GM21825 (cell line): ENCODE data around the gene AQP2.

ENCODE experiments used
- ATAC-seq: cut with Tn5 transposase; IDR thresholded peaks from one replicate; pipeline ENCODE4 v1.9.1; 2021; ENCODE audit warnings: mild to moderate bottlenecking, moderate library complexity; ENCODE audit not compliant: unreplicated experiment

The AQP2 gene

DNA sequence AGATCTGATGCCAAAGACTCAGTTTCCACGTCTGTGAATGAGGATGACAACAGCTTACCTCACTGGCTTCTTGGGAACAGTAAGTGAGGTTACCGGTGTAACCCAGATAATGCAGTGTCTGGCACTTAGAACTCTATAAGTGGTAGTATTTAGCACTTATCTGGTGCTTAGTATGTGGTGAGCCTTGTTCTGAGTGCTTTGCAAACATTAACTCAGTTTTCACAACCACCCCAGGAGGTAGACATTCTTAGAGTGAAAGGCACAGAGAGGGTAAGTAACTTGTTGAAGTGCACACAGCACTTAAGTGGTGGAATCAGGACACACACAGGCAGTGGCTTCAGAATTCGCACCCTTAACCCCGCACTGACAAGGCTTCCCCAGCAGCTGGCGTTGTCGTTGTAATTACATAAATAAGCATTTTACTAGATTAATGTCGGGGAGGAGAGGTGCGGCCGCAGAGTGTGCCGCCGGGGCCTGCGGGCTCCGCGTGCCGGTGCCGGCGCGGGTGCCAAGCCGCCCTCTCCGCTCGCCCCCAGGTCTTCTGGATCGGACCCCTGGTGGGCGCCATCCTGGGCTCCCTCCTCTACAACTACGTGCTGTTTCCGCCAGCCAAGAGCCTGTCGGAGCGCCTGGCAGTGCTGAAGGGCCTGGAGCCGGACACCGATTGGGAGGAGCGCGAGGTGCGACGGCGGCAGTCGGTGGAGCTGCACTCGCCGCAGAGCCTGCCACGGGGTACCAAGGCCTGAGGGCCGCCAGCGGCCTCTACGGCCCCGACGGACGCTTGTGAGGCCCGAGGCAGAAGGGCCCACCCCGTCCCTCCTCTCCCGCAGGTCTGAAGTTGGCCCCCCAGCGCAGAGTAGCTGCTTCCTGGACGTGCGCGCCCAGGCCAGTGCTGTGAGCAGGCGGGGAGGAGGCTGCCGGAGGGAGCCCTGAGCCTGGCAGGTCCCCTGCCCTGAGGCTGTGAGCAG, 4.6 kb downstream of the AQP2 start:
- no peak for ATAC-seq

DNA sequence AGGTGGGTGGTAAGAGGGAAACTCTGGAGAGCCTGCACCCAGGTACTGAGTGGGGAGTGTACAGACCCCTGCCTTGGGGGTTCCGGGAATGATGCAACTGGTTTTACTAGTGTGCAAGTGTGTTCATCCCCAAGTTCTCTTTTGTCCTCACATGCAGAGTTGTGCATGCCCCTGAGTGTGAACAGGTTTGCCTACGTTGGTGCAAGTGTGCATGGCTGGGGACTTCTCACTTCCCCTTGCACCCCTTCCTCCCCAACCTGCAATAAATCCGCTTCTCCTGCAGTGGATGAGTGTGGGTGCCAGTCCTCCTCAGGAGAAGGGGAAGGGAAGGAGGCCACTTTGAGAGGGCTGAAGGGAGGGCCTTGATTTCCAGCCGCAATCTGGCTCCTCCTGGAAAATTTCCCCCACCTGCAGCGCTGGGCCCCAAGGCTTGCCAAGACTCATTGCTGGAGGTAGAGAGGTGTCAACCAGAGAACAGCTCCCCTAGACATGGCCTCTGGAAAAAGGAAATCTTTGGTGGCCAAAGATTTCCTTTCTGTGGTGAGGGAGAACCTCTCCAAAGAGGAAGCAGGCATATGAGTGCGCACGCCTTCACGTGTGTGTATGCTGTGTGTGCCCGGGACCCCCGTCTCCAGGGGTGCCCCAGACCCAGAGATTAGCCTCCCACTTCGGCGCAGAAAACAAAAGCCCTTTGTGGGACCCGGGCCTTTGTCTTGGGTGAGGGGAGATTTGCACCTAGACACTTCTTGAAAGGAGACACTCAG, 5.5 kb downstream of the AQP2 start:
- no peak for ATAC-seq

GRCh38 chr12:49956663-49957569, 6.4 kb downstream of the AQP2 start:
- no peak for ATAC-seq

GRCh38 chr12:49957570-49957967, 7.0 kb downstream of the AQP2 start:
- ATAC-seq = no peak

DNA sequence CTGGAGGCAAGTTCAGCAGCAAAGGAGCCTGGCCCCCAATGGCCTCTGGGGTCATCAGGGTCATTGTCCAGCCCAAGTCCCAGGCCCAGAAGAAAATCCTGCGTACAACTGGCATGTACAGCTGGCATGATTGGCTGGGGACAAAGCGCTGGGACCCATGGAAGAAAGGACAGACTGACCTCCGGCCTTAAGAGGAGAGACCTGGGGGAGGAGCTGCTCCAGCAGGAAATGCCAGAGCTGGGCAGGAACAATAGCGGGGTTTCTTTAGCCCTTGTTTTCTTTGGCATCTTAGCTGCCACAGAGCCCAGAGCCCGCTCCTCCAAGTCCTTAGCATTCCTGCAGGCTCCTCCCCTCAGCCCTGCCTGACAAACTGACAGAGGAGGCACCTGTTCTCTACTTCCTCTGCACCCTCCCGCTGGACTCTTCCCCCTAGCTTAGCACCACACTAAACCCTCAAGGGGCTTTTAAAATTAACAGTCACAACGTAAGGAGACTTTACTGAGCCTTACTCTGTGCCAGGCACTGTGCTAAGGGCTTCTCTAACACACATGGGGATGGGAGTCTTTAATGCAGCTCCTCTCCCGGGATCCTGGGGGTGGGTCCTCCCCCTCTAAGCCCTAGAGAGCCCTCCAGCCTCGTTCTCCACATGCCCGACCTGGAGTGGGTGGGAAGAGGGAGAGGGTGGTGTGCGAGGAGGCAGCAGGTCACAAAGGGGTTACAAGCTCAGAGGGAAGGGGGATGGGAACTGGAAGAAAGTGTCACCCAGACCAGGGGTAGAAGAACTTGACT, 9.3 kb downstream of the AQP2 start:
- ATAC-seq = no peak

DNA sequence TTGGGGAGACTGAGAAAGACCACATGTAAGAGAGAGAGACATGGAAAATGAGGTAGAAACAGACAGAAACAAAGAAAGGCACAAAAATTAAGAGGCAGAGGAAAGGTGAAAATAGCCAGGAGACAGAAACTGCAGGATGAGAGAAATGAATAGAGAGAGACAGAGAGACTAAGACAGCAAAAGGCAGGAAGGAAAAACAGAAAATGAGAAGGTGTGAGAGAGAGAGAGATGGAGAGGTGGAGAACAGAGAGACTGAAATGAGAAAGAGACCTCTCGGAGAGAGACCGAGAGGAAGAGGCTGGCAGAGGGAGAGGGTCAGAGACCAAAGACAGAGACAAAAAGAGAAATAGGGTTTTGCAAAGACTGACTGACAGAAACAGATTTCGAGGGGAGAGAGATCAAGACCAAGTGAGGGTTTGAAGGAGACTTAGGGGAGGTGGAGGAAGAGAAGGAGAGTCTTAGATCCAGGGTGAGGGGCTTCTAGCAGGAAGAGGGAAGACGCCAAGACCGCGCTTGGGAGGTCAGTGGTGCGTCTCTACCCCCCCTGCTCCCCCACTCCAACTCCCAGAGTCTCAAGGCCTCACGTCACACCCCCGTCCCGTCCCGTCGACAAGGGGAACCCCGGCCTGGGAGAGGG, 10.1 kb downstream of the AQP2 start:
- no peak for ATAC-seq

DNA sequence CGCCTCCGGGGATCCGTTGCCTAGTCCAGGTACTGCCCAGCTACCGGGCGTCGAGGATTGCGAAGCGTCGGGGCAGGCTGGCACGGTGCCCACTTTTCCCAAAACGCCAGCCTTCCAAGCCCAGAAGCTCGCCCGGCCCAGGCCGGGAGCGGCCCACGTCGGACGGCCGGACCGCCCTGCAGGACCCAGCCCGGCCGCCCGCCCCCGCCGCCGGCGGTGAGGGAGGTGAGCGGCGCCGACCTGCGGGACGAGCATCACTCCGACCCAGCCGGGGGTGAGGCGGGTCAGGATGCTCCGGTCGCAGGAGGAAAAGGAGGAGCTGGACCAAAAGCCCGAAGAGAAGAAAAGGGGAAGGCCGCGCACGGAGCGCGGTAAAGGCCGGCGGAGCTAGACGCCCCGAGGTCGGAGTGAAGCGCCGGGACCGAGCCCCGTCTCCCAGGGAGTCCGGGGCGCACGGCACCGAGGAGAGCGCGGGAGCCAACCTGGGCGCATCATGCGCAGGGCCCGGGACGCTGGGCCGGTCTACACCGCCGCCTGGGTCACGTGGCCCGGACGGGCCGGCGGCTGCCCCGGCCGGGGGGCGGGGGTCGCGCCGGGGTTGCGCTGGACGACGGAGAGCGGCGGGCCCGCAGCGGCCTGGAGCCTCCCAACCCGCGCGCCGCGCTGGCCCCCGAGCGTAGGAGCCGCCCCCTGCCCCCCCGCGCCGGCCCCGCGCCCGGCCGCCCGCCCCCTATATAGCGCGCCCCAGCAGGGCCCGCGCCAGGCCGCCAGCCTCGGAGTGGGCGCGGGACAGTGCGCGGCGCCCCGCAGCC, 10.8 kb downstream of the AQP2 start, which contains the start of gene AQP5:
AQP5 (plus strand) TSS at position 762 of the 812 bp plus-strand sequence. CDS start 146 bp downstream, outside the sequence.
- no peak for ATAC-seq

GRCh38 chr12:49961993-49962764, 11.6 kb downstream of the AQP2 start:
- no peak for ATAC-seq

- ATAC-seq = no peak
These were observed 12.6 kb downstream of the AQP2 start for GRCh38 chr12:49962861-49963765.

- no peak for ATAC-seq
These were observed 13.7 kb downstream of the AQP2 start for GRCh38 chr12:49963976-49964815.

DNA sequence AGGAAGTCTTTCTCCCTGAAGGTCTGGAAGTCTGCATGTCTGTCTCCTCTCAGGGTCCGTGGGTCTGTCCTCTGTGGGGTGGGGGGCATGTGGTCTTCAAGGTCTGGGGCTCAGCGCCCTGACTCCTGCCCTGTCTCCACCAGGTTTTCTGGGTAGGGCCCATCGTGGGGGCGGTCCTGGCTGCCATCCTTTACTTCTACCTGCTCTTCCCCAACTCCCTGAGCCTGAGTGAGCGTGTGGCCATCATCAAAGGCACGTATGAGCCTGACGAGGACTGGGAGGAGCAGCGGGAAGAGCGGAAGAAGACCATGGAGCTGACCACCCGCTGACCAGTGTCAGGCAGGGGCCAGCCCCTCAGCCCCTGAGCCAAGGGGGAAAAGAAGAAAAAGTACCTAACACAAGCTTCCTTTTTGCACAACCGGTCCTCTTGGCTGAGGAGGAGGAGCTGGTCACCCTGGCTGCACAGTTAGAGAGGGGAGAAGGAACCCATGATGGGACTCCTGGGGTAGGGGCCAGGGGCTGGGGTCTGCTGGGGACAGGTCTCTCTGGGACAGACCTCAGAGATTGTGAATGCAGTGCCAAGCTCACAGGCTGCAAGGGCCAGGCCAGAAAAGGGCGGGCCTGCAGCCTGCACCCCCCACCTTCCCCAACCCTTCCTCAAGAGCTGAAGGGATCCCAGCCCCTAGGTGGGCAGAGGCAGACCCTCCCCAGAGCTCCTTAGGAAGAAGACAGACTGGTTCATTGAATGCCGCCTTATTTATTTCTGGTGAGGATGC, 14.5 kb downstream of the AQP2 start:
- no peak for ATAC-seq

- ATAC-seq = no peak
These were observed 15.3 kb downstream of the AQP2 start for GRCh38 chr12:49965836-49966235.

DNA sequence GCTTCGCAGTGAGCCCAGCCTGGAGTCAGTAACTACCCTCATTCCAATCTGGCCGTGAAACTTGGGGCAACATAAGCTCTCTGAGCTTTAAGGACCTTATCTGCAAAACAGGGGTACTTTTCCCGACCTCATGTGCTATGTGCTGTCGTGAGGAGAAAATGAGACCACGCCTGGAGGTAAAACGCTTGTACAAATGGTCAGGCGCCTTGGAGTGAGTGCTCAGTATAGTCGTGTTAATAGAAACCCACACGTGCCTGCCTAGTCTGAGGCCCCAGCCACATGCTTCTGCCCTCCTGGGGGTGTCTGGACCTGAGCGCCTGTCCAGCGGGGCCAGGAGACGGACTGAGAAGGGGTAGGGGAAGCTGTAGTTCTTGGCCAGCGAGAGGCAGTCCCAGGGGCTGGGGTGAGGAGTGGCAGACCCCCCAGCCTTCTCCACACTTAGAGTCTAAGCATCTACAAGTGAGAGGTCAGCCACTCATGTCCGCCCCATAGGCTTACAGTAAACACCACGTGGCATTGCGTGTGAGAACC, 16.0 kb downstream of the AQP2 start:
- ATAC-seq = no peak

GRCh38 chr12:49967042-49967776, 16.7 kb downstream of the AQP2 start:
- no peak for ATAC-seq
